Erythroblast (primary cell): ENCODE measurements around the gene SS18L1.

Experiments used
- GATA1 ChIP-seq: IDR thresholded peaks from 2 replicates; pipeline ENCODE4 v1.6.1; 2011; ENCODE audit warnings: low read depth, mild to moderate bottlenecking, control low read depth, low read length, moderate library complexity
- POLR2A ChIP-seq: IDR thresholded peaks from 2 replicates; pipeline ENCODE4 v1.6.1; 2011; ENCODE audit warnings: mild to moderate bottlenecking, low read length

- TF ChIP-seq POLR2A (no peak), GATA1 (no peak)
Measured at GRCh38 chr20:62203378-62204030, 59.9 kb downstream of the SS18L1 start.
